Fibroblast of mammary gland (primary cell): ENCODE data around the gene TARDBP.
"Not testable (repeated sequence)": the region's sequence is repeated elsewhere in the genome, so short reads cannot be mapped to it uniquely, and the experiment has no call there.

Experiments used
- DNase-seq: peaks from one replicate; pipeline ENCODE4 v3.0.0-alpha.2; 2010; ENCODE audit warnings: low read depth
- H3K4me3 ChIP-seq: 2 replicates; pipeline ENCODE4 v1.5.1; 2011; ENCODE audit warnings: low read depth, mild to moderate bottlenecking, low read length, moderate library complexity; ENCODE audit not compliant: control insufficient read depth
- CTCF ChIP-seq: conservative IDR thresholded peaks from 2 replicates; pipeline ENCODE4 v1.5.1; 2011; ENCODE audit warnings: low read depth, low read length, inconsistent platforms; ENCODE audit not compliant: control insufficient read depth, insufficient read depth

Gene TARDBP

DNA sequence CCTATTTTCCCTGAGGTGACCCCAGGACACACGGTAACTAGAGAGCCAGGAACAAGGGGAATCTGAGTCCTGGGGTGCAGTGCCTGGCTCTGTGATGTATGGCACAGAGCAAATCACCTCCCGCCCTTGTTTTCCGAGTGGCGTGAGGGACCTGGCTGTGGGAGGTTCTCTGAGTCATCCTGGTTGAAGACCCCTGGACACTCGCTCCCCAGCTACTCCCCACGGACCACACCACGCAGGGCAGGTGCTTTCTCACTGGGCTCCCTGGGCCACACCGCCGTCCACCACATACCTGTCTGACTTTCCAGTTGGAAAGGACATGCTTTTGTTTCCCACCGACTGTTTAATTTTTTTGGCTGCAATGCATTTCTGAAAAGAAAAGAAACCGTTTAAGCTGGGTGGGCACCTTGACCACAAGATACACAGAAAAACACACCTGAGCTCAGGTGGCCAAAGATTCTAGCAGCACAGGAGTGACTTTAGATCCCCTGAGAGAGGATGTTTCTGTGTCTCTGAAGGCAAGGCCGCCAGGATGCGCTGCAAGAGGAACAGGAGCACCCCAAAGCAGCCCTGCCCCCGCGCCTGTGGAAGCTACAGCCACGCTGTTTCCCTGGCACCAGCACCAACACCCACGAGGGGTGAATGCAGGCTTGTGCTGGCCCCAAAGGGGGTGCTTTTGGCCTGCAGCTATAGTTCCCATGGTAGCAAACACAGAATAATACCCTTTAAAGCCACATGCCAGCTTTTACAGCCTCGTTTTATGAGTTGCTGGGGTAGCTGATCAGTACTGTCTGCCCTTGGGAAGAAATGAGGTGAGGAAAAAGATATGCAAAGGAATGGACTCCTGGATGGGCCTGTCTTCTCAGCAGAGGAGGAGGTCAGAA, 55.5 kb downstream of the TARDBP start:
- no peak for DNase-seq

GRCh38 chr1:11068600-11069473, 56.4 kb downstream of the TARDBP start:
- DNase-seq = no peak
- no peak for TF ChIP-seq CTCF
- no peak overlapping the region for H3K4me3 ChIP-seq

More for the DNA sequence above, 55.5 kb downstream of the TARDBP start:
- H3K4me3 ChIP-seq = no peak overlapping the region
- TF ChIP-seq CTCF = no peak

DNA sequence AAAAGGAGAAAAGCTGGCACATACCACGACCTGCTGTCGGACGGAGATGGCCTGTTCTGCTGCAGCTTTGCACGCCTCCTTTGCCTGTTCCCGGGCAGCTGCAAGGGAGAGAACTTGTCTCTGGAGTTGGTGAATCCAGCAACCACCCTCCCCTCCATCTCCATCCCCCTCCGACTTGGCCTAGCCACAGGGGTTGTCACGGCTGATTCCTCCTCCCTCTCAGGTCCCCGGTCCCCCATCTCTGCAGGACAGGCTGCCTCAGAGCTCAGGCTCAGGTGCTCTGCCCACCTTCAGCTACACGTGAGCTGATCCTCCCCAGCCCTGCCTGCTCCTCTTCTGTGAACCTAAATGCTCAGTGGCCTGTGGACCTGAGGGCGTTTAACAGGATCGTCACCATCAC, 58.4 kb downstream of the TARDBP start:
- DNase-seq = no peak
- no peak overlapping the region for H3K4me3 ChIP-seq
- no peak for TF ChIP-seq CTCF

DNA sequence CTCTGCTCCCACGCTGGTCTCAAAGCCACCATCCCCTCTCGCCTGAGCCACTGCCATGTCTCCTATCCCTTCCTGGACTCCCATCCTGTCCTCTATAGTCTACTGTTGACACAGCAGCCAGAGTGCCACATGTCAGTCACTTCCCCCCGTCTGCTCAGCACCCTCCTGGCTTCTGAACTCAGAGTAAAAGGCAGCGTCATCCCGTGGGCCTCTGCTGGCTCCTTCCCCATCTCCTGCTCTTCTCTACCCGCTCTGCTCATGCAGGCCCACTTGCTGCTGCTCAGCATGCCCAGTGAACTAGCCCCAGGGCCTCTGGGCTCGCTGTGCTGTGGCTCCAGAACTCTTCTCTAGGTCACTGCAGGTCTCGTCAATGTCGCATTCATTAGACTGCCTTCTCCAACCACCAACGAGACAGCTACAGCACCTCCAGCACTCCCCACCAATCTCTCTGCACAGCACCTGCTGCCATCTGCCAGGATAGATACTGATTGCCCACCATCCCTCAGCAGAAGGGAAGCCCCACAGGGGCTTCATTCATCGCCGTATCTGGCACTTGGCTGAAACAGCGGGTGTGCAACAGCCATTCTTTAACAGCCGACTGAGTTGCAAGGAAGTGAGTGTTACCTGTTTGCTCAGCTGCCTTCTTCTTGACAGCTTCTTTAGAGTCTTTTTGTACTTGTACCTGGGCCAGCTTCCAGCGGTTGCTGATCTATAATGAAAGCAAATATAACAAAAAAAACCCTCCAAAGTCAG, 59.2 kb downstream of the TARDBP start:
- no peak for DNase-seq
- H3K4me3 ChIP-seq = no peak overlapping the region
- TF ChIP-seq CTCF = no peak

- no peak overlapping the region for H3K4me3 ChIP-seq
- no peak for DNase-seq
- TF ChIP-seq CTCF = no peak
Observed at GRCh38 chr1:11072216-11072917, 59.9 kb downstream of the TARDBP start.

DNA sequence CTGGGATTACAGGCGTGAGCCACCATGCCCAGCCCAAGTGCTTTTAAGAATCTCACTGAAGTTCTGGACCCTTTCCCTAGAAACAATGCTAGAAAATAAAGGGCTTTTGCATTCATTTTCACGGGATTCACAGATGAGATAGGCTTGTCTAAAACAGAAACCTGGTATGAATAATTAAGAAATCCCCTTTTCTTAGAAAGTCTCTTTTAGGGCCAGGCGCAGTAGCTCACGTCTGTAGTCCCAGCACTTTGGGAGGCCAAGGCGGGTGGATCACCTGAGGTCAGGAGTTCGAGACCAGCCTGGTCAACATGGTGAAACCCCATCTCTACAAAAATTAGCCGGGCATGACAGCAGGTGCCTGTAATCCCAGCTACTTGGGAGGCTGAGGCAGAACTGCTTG, 60.9 kb downstream of the TARDBP start:
- not testable (repeated sequence) for DNase-seq, H3K4me3 ChIP-seq
